ENCODE measurements around the gene PRPSAP2. TPM values are rescaled to one million over a fixed set of nuclear protein-coding genes. Genes with fewer than 3 reads are reported as not detected.
A peak's percentile ranks its signal among the peaks of the same experiment; 100 is the strongest.

Gene PRPSAP2
- total RNA-seq, 1 donor from 2014 or later: 62.8 TPM

- ATAC-seq (ENCODE audit: low read depth) (peak; percentile 79), DNase-seq (no peak)
- Mint-ChIP-seq H3K4me3 (no peak overlapping the region), H3K9me3 (no peaks in the 10 kb centered on the region), H3K4me1 (peaks cover 11% of the 10 kb centered on the region), H3K27me3 (peaks cover 32% of the 10 kb centered on the region), H3K36me3 (ENCODE audit: low read depth) (no peaks in the 10 kb centered on the region), H3K27ac (no peak overlapping the region)
- intact Hi-C loops (cut with micrococcal nuclease): loop anchor here (5.0 kb wide), 1 partner anchor 42 kb away; no protein-coding TSS in a partner anchor
- no peak for TF ChIP-seq CTCF (IDR thresholded peaks at IDR 0.05)
- POLR2A ChIA-PET: interaction anchor here (1.2 kb wide), 1 partner anchor 10 kb away, joined by 3 read pairs; no protein-coding TSS in a partner anchor
- CTCF ChIA-PET: interaction anchor here (0.7 to 0.9 kb wide), 2 partner anchors 17 to 87 kb away, joined by 3 to 4 read pairs; partner anchors contain the start of gene PRPSAP2
These were observed 86.7 kb downstream of the PRPSAP2 start for GRCh38 chr17:18944646-18945045.

- ATAC-seq (ENCODE audit: low read depth) (no peak), DNase-seq (no peak)
- Mint-ChIP-seq H3K4me3 (no peak overlapping the region), H3K4me1 (peaks cover 11% of the 10 kb centered on the region), H3K9me3 (no peaks in the 10 kb centered on the region), H3K27me3 (peaks cover 30% of the 10 kb centered on the region), H3K27ac (no peak overlapping the region), H3K36me3 (ENCODE audit: low read depth) (no peaks in the 10 kb centered on the region)
- no peak for TF ChIP-seq CTCF (IDR thresholded peaks at IDR 0.05)
- POLR2A ChIA-PET: interaction anchor here (0.7 kb wide), 1 partner anchor 1666 kb away, joined by 3 read pairs; no protein-coding TSS in a partner anchor
- CTCF ChIA-PET: no interaction called here
- intact Hi-C loops (cut with micrococcal nuclease): no loop called here
These were observed 88.6 kb downstream of the PRPSAP2 start for GRCh38 chr17:18946536-18946935.

DNA sequence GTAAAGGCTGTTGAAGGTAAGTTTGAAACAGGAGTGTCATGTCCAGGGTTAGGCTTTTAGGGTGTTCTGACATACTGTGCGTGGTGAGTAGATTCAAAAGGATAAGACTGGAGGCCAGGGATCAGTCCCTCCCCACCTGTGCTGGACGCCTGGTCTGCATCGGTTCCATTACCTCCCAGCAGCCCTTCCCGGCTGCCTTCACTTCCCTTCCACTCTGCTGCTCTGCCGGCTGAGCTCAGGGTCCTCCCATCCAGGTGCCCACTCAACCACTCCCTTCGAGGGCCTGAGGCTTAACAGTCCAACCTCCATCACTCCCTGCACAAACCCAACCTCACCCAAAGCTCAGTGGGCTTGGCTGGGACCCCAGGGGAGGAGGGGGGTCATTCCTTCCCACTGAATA is 89.9 kb downstream of the PRPSAP2 start:
- ChIA-PET CTCF (no interaction called here), POLR2A (no interaction called here)
- ATAC-seq (ENCODE audit: low read depth): no peak

GRCh38 chr17:18948476-18949006 is 90.6 kb downstream of the PRPSAP2 start:
- Mint-ChIP-seq H3K9me3 (no peaks in the 10 kb centered on the region), H3K36me3 (ENCODE audit: low read depth) (no peaks in the 10 kb centered on the region), H3K27ac (no peak overlapping the region), H3K4me3 (no peak overlapping the region), H3K27me3 (peaks cover 24% of the 10 kb centered on the region), H3K4me1 (peaks cover 11% of the 10 kb centered on the region)
- DNase-seq: no peak
- intact Hi-C loops (cut with micrococcal nuclease): no loop called here
- ATAC-seq (ENCODE audit: low read depth): no peak
- ChIA-PET CTCF (no interaction called here), POLR2A (no interaction called here)
- TF ChIP-seq CTCF (IDR thresholded peaks at IDR 0.05): no peak

More for the DNA sequence above, 89.9 kb downstream of the PRPSAP2 start:
- no peak overlapping the region for H3K4me3 Mint-ChIP-seq
- no peaks in the 10 kb centered on the region for H3K36me3 Mint-ChIP-seq (ENCODE audit: low read depth)
- DNase-seq: no peak
- intact Hi-C loops (cut with micrococcal nuclease): no loop called here
- peaks cover 24% of the 10 kb centered on the region for H3K27me3 Mint-ChIP-seq
- peaks cover 11% of the 10 kb centered on the region for H3K4me1 Mint-ChIP-seq
- H3K27ac Mint-ChIP-seq: no peak overlapping the region
- H3K9me3 Mint-ChIP-seq: no peaks in the 10 kb centered on the region
- no peak for TF ChIP-seq CTCF (IDR thresholded peaks at IDR 0.05)

DNA sequence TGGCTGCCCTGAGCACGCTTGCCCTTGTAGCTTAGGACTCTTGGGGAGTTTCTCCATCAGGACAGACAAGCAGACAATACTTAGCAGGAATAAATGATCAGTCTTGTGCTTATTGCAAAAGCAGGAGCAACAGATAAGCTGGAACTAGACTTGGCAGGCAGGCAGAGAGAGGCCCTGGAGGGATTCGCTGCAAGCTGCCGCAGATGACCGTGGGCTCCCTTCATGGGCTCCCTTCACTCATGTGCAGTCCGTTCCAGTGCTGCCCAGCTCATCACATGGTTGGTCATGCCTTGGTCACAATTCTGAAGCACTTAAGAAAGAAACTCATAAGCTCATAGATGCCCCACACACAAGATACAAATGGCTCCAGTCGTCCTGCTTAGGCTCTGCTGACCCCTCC is 91.6 kb downstream of the PRPSAP2 start:
- DNase-seq: no peak

More for the DNA sequence above, 91.6 kb downstream of the PRPSAP2 start:
- Mint-ChIP-seq H3K4me3 (no peak overlapping the region), H3K36me3 (ENCODE audit: low read depth) (no peaks in the 10 kb centered on the region), H3K9me3 (no peaks in the 10 kb centered on the region), H3K27me3 (peaks cover 24% of the 10 kb centered on the region), H3K4me1 (peaks cover 7% of the 10 kb centered on the region), H3K27ac (no peak overlapping the region)
- no peak for TF ChIP-seq CTCF (IDR thresholded peaks at IDR 0.05)
- ChIA-PET CTCF (no interaction called here), POLR2A (no interaction called here)
- intact Hi-C loops (cut with micrococcal nuclease): no loop called here
- ATAC-seq (ENCODE audit: low read depth): no peak

Data from activated B cell treated with CpG ODN at 0.5 μM for 24 hours (primary cell).